DOHH2 (cell line): ENCODE measurements around the gene GSAP.

ENCODE experiments used
- EZH2phosphoT487 ChIP-seq: fragments of 200-600 bp; sonication (generic); IDR thresholded peaks from 2 replicates; pipeline ENCODE4 v1.6.1; 2017; ENCODE audit warnings: borderline replicate concordance, mild to moderate bottlenecking, antibody characterized with exemption, low read length, moderate library complexity, mixed read lengths
- TF ChIP-seq, protein P1 (sequence below): fragments of 200-600 bp; sonication (generic); IDR thresholded peaks from one replicate; pipeline ENCODE4 v1.5.1; 2014; ENCODE audit warnings: antibody characterized with exemption, mild to moderate bottlenecking, low read depth, low read length; ENCODE audit not compliant: poor library complexity, severe bottlenecking

- TF ChIP-seq, protein P1, sequence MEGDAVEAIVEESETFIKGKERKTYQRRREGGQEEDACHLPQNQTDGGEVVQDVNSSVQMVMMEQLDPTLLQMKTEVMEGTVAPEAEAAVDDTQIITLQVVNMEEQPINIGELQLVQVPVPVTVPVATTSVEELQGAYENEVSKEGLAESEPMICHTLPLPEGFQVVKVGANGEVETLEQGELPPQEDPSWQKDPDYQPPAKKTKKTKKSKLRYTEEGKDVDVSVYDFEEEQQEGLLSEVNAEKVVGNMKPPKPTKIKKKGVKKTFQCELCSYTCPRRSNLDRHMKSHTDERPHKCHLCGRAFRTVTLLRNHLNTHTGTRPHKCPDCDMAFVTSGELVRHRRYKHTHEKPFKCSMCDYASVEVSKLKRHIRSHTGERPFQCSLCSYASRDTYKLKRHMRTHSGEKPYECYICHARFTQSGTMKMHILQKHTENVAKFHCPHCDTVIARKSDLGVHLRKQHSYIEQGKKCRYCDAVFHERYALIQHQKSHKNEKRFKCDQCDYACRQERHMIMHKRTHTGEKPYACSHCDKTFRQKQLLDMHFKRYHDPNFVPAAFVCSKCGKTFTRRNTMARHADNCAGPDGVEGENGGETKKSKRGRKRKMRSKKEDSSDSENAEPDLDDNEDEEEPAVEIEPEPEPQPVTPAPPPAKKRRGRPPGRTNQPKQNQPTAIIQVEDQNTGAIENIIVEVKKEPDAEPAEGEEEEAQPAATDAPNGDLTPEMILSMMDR: no peak
- TF ChIP-seq EZH2phosphoT487: no peak
Observed at GRCh38 chr7:77370606-77371005, 45.5 kb downstream of the GSAP start.
